ENCODE measurements around the gene PPP1R3D. TPM values are rescaled to one million over a fixed set of nuclear protein-coding genes. Genes with fewer than 3 reads are reported as not detected.
"Not testable (repeated sequence)": the region's sequence is repeated elsewhere in the genome, so short reads cannot be mapped to it uniquely, and the experiment has no call there.

The PPP1R3D gene
- total RNA-seq, 1 donor from 2014 or later = 6.4 TPM

GRCh38 chr20:59891581-59891980, 48.5 kb downstream of the PPP1R3D start:
- H3K27me3 Mint-ChIP-seq = peaks cover 18% of the 10 kb centered on the region
- H3K9me3 Mint-ChIP-seq = no peaks in the 10 kb centered on the region
- TF ChIP-seq, protein P1, sequence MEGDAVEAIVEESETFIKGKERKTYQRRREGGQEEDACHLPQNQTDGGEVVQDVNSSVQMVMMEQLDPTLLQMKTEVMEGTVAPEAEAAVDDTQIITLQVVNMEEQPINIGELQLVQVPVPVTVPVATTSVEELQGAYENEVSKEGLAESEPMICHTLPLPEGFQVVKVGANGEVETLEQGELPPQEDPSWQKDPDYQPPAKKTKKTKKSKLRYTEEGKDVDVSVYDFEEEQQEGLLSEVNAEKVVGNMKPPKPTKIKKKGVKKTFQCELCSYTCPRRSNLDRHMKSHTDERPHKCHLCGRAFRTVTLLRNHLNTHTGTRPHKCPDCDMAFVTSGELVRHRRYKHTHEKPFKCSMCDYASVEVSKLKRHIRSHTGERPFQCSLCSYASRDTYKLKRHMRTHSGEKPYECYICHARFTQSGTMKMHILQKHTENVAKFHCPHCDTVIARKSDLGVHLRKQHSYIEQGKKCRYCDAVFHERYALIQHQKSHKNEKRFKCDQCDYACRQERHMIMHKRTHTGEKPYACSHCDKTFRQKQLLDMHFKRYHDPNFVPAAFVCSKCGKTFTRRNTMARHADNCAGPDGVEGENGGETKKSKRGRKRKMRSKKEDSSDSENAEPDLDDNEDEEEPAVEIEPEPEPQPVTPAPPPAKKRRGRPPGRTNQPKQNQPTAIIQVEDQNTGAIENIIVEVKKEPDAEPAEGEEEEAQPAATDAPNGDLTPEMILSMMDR (conservative IDR thresholded peaks at IDR 0.05) = no peak
- H3K27ac Mint-ChIP-seq = no peak overlapping the region
- H3K4me3 Mint-ChIP-seq = no peak overlapping the region
- no peak for DNase-seq (ENCODE audit: extremely low spot score, unreplicated experiment)
- H3K36me3 Mint-ChIP-seq = no peaks in the 10 kb centered on the region
- no peaks in the 10 kb centered on the region for H3K4me1 Mint-ChIP-seq (ENCODE audit: unreplicated experiment)

- DNase-seq (ENCODE audit: extremely low spot score, unreplicated experiment); H3K36me3 Mint-ChIP-seq; H3K4me1 Mint-ChIP-seq (ENCODE audit: unreplicated experiment); H3K4me3 Mint-ChIP-seq; H3K27ac Mint-ChIP-seq; H3K9me3 Mint-ChIP-seq: not testable (repeated sequence)
- peaks cover 18% of the 10 kb centered on the region for H3K27me3 Mint-ChIP-seq
Observed at GRCh38 chr20:59890035-59890434, 50.1 kb downstream of the PPP1R3D start.

GRCh38 chr20:59888050-59888449, 52.1 kb downstream of the PPP1R3D start:
- H3K36me3 Mint-ChIP-seq = no peaks in the 10 kb centered on the region
- TF ChIP-seq, protein P1 (conservative IDR thresholded peaks at IDR 0.05) = no peak
- no peaks in the 10 kb centered on the region for H3K4me1 Mint-ChIP-seq (ENCODE audit: unreplicated experiment)
- no peak for DNase-seq (ENCODE audit: extremely low spot score, unreplicated experiment)
- no peaks in the 10 kb centered on the region for H3K9me3 Mint-ChIP-seq
- H3K4me3 Mint-ChIP-seq = no peak overlapping the region
- H3K27me3 Mint-ChIP-seq = peaks cover 13% of the 10 kb centered on the region
- no peak overlapping the region for H3K27ac Mint-ChIP-seq

Other genes with a start within 250 kb of the PPP1R3D start
- gene SYCP2, start 6.7 kb downstream of the PPP1R3D start, total RNA-seq (ENCODE audit: low replicate concordance) = 0.88 and 1.6 TPM in 2 replicates
- 13.8 and 27.6 TPM in 2 replicates for gene FAM217B, start 84 bp upstream of the PPP1R3D start, total RNA-seq (ENCODE audit: low replicate concordance)
- 3.6 and 6.9 TPM in 2 replicates for gene CDH26, start 18.1 kb upstream of the PPP1R3D start, total RNA-seq (ENCODE audit: low replicate concordance)

Measured in type B pancreatic cell (in vitro differentiated cells).